Cortex of kidney (tissue), 1 donor: ENCODE results near the gene SCFD2.
"Not testable (repeated sequence)": the region's sequence is repeated elsewhere in the genome, so short reads cannot be mapped to it uniquely, and the experiment has no call there.

Experiments
- DNase-seq: peaks from one replicate; lab custom pipeline; 2025; lab: John Stamatoyannopoulos, UW

The SCFD2 gene

GRCh38 chr4:53050361-53050774 lies 315.5 kb downstream of the SCFD2 start:
- DNase-seq = no peak

- DNase-seq = no peak
Measured at GRCh38 chr4:53049528-53049927, 316.3 kb downstream of the SCFD2 start.

GRCh38 chr4:53044651-53044960 lies 321.3 kb downstream of the SCFD2 start:
- no peak for DNase-seq

GRCh38 chr4:53043891-53044650 lies 321.8 kb downstream of the SCFD2 start:
- no peak for DNase-seq

GRCh38 chr4:53043055-53043454 lies 322.8 kb downstream of the SCFD2 start:
- DNase-seq = no peak

- DNase-seq = no peak
Measured at GRCh38 chr4:53040851-53041250, 325.0 kb downstream of the SCFD2 start.

- no peak for DNase-seq
Measured at GRCh38 chr4:53040459-53040815, 325.4 kb downstream of the SCFD2 start.

GRCh38 chr4:53039741-53040458 lies 326.0 kb downstream of the SCFD2 start:
- no peak for DNase-seq

- DNase-seq = no peak
Measured at GRCh38 chr4:53037892-53038291, 328.0 kb downstream of the SCFD2 start.

- DNase-seq = not testable (repeated sequence)
Measured at GRCh38 chr4:53032908-53033307, 333.0 kb downstream of the SCFD2 start.

- no peak for DNase-seq
Measured at GRCh38 chr4:53026233-53026632, 339.6 kb downstream of the SCFD2 start.

GRCh38 chr4:53023677-53024299 lies 342.1 kb downstream of the SCFD2 start:
- DNase-seq = no peak

GRCh38 chr4:53022513-53023100 lies 343.3 kb downstream of the SCFD2 start:
- no peak for DNase-seq

- no peak for DNase-seq
Measured at GRCh38 chr4:53021754-53022512, 343.9 kb downstream of the SCFD2 start.

GRCh38 chr4:53019485-53020382 lies 346.1 kb downstream of the SCFD2 start:
- DNase-seq = no peak

GRCh38 chr4:53018471-53018870 lies 347.4 kb downstream of the SCFD2 start:
- DNase-seq = no peak

GRCh38 chr4:53016099-53016820 lies 349.6 kb downstream of the SCFD2 start:
- no peak for DNase-seq

GRCh38 chr4:53015681-53016080 lies 350.2 kb downstream of the SCFD2 start:
- DNase-seq = no peak

GRCh38 chr4:53014881-53015280 lies 351.0 kb downstream of the SCFD2 start:
- DNase-seq = no peak
